Spleen (tissue), 11 donors: ENCODE data around the gene MPZL3. TPM values are rescaled to one million over a fixed set of nuclear protein-coding genes. Genes with fewer than 3 reads are reported as not detected.

Experiments used
- DNase-seq: peaks from one replicate; pipeline ENCODE4 v3.0.0-alpha.2; 2020
- H3K27ac ChIP-seq, 8 donors: fragments of 200-600 bp; sonication (generic) in 7 of 8; 1 replicate in 4 of 8; 2 replicates in 4 of 8; pipeline versions ENCODE4 v1.5.0 to v1.8.0; 2016 to 2021; ENCODE audit warnings: inconsistent platforms in 4 of 8, mild to moderate bottlenecking in 4 of 8, moderate library complexity in 1 of 8
- H3K27me3 ChIP-seq, 7 donors: fragments of 200-600 bp; sonication (generic) in 6 of 7; replicated peaks in 1 of 7; 1 replicate in 4 of 7; 2 replicates in 3 of 7; pipeline versions ENCODE4 v1.5.0 to v1.8.0; 2016 to 2021; ENCODE audit warnings: inconsistent platforms in 3 of 7, mild to moderate bottlenecking in 1 of 7
- H3K36me3 ChIP-seq, 6 donors: fragments of 200-600 bp; sonication (generic) in 5 of 6; 1 replicate in 4 of 6; 2 replicates in 2 of 6; pipeline versions ENCODE4 v1.5.0 to v1.8.0; 2016 to 2021; ENCODE audit warnings: inconsistent platforms in 2 of 6
- H3K4me1 ChIP-seq, 6 donors: fragments of 200-600 bp; sonication (generic) in 5 of 6; 1 replicate in 3 of 6; 2 replicates in 3 of 6; pipeline versions ENCODE4 v1.5.0 to v1.8.0; 2016 to 2021; ENCODE audit warnings: inconsistent platforms in 3 of 6
- H3K4me3 ChIP-seq, 8 donors: fragments of 200-600 bp; sonication (generic) in 7 of 8; 1 replicate in 4 of 8; 2 replicates in 4 of 8; pipeline versions ENCODE4 v1.5.0 to v1.8.0; 2016 to 2021; ENCODE audit warnings: inconsistent platforms in 4 of 8, mild to moderate bottlenecking in 4 of 8, moderate library complexity in 2 of 8
- H3K9me3 ChIP-seq, 8 donors: fragments of 200-600 bp; sonication (generic) in 7 of 8; 1 replicate in 4 of 8; 2 replicates in 4 of 8; pipeline versions ENCODE4 v1.5.0 to v1.8.0; 2016 to 2021; ENCODE audit warnings: inconsistent platforms in 4 of 8
- POLR2A ChIP-seq, 3 donors: fragments of 450-650 bp; IDR thresholded peaks; one replicate each; pipeline ENCODE4 v1.5.1; 2017; ENCODE audit warnings: antibody characterized with exemption in 3 of 3, mild to moderate bottlenecking in 1 of 3
- POLR2AphosphoS5 ChIP-seq, 3 donors: sonication (generic); formaldehyde crosslinking; IDR thresholded peaks; one replicate each; pipeline ENCODE4 v1.5.1; 2017; ENCODE audit warnings: antibody characterized with exemption in 3 of 3
- WGBS, 5 donors: extraction: QIAGEN DNeasy Blood & Tissue Kit in 3 of 5; methylation state at CpG; one replicate each; pipeline versions ENCODE4 v1.1.5 to v1.1.7; 2013 to 2018; 5-methylcytosine and 5-hydroxymethylcytosine counted together
- intact Hi-C: fragments of 100-400 bp; cut with DNase I; formaldehyde crosslinking; loops from one replicate; pipeline ENCODE4 v1.15.0; 2023; ENCODE audit warnings: low total_unique reads
- polyA plus RNA-seq, 3 donors: library from polyadenylated mRNA; stranded (reverse); fragments of 200-250 nt; gene quantifications; one replicate each; pipeline ENCODE4 v1.2.1, GENCODE V29; 2013
- total RNA-seq, 7 donors: library from RNA; depleted of rRNA in 3 of 7; stranded (reverse); fragments of >200 nt in 3 of 7; fragmentation: NEBNext Ultra II Directional in 4 of 7; extraction: Animal tissue kit (Norgen Biotek cat#: 25700) in 4 of 7; gene quantifications; one replicate each; pipeline versions ENCODE4 v1.1.0 to v1.2.1, GENCODE V29; 2016 to 2021
- TF ChIP-seq, protein P1 (sequence below), 11 experiments: fragments of 200-600 bp in 7 of 11; fragments of 450-650 bp in 4 of 11; sonication (generic) in 4 of 11; IDR thresholded peaks in 8 of 11; conservative IDR thresholded peaks in 3 of 11; 1 replicate in 7 of 11; 2 replicates in 4 of 11; pipeline versions ENCODE4 v1.4.0 to v1.8.0; 2016 to 2021; ENCODE audit warnings: antibody characterized with exemption in 11 of 11, inconsistent platforms in 4 of 11, mild to moderate bottlenecking in 1 of 11
- donor health status: healthy with polysubstance abuse.
- donor health status: DM: no; HTN: no; CAD: no; lungs with moderate emphysema.
- donor health status: DM: no; HTN: no; CAD: no.
- donor health status: Bipolar disorder and iron deficiency.
- donor health status: healthy.
- donor health status: DM: no; HTN: no; CAD: no.
- donor health status: DM: yes; HTN: yes; CAD: no.

The MPZL3 gene
- total and polyA plus RNA-seq, 10 donors, result 2.0 to 12.9 (median 6.6) TPM

DNA sequence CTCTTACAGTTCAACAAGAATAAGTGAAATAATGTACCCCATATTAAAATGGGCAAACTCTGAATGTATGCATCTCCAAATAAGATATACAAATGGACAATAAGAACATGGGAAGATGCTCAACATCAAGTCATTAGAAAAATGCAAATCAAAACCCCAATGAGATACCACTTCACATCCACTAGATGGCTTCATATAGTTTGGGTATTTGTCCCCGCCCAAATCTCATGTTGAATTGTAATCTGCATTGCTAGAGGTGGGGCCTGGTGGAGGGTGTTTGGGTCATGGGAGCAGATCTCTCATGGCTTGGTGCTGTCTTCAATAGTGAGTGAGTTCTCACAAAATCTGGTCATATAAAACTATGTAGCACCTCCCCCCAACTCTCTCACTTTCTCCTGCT is 6.2 kb upstream of the MPZL3 start:
- WGBS, 5 donors, result 0 to 90% (median 0%) methylated on average over 1 of the region's 1 CpG
- Histone ChIP-seq H3K36me3 (no peaks in the 10 kb centered on the region), H3K9me3 (peaks cover 0 to 7% (median 0%) of the 10 kb centered on the region in 8 donors), H3K27me3 (peaks cover 0 to 21% (median 0%) of the 10 kb centered on the region in 7 donors), H3K27ac (no peak overlapping the region), H3K4me1 (peaks cover 0 to 13% (median 8%) of the 10 kb centered on the region in 6 donors), H3K4me3 (no peak overlapping the region)
- intact Hi-C loops, result no loop called here
- no peak for DNase-seq
- TF ChIP-seq, protein P1, sequence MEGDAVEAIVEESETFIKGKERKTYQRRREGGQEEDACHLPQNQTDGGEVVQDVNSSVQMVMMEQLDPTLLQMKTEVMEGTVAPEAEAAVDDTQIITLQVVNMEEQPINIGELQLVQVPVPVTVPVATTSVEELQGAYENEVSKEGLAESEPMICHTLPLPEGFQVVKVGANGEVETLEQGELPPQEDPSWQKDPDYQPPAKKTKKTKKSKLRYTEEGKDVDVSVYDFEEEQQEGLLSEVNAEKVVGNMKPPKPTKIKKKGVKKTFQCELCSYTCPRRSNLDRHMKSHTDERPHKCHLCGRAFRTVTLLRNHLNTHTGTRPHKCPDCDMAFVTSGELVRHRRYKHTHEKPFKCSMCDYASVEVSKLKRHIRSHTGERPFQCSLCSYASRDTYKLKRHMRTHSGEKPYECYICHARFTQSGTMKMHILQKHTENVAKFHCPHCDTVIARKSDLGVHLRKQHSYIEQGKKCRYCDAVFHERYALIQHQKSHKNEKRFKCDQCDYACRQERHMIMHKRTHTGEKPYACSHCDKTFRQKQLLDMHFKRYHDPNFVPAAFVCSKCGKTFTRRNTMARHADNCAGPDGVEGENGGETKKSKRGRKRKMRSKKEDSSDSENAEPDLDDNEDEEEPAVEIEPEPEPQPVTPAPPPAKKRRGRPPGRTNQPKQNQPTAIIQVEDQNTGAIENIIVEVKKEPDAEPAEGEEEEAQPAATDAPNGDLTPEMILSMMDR (IDR thresholded peaks at IDR 0.05 in 8 of 11, conservative IDR thresholded peaks at IDR 0.05 in 3 of 11), result peak in 1 of 11 experiments; percentile 12
- no peak for TF ChIP-seq POLR2AphosphoS5 (IDR thresholded peaks at IDR 0.05)
- TF ChIP-seq POLR2A (IDR thresholded peaks at IDR 0.05), result no peak

DNA sequence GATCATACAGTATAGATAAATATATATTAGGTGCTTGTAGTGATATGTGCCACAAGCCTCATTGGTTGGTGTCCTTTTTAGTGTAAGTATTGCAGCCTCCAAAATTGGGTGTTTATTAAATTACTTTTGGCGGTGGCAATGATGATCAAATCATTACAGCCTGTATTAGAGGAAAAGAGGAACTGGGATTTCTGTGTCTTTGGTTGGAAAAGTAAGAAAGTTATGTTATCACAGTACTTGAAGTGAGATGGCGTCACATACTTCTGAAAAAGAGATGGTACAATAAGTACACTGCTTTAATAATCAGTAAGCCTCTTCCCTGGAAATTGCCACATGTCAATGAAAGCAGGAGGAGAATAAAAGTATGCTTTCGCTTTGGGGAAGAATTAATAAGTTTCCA is 523 bp upstream of the MPZL3 start:
- H3K4me3 ChIP-seq, result peak overlapping the region in 7 of 8 donors; percentile 54 to 75 (median 59)
- no peaks in the 10 kb centered on the region for H3K27me3 ChIP-seq
- TF ChIP-seq POLR2AphosphoS5 (IDR thresholded peaks at IDR 0.05) (no peak), POLR2A (IDR thresholded peaks at IDR 0.05) (no peak)
- TF ChIP-seq, protein P1 (IDR thresholded peaks at IDR 0.05 in 8 of 11, conservative IDR thresholded peaks at IDR 0.05 in 3 of 11), result no peak
- no peak for DNase-seq
- peaks cover 0 to 41% (median 14%) of the 10 kb centered on the region in 6 donors for H3K4me1 ChIP-seq
- WGBS, 5 donors, result 58 to 66% (median 61%) methylated on average over 3 of the region's 3 CpGs
- no peaks in the 10 kb centered on the region for H3K36me3 ChIP-seq
- intact Hi-C loops, result no loop called here
- peak overlapping the region in 7 of 8 donors; percentile 79 to 91 (median 90) for H3K27ac ChIP-seq
- no peaks in the 10 kb centered on the region for H3K9me3 ChIP-seq

DNA sequence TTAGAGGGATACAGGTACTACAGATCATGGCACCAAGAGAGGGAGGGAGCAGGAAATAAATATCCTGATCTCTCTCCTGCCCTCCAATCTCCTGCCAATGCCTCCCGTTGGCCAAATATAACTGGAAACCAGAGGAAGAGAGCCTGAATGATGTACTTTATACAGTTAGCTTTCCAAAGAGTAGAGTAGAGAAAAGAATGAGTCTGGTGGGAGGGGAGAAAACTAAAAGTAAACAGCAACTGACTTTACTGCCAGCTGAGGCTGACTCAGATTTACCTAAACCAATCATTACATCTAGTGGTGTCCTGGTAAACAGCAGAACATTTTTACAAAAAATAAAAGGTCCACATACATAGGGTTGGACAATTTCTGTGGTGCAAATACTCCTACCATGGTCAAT is 5.1 kb downstream of the MPZL3 start:
- intact Hi-C loops, result no loop called here

DNA sequence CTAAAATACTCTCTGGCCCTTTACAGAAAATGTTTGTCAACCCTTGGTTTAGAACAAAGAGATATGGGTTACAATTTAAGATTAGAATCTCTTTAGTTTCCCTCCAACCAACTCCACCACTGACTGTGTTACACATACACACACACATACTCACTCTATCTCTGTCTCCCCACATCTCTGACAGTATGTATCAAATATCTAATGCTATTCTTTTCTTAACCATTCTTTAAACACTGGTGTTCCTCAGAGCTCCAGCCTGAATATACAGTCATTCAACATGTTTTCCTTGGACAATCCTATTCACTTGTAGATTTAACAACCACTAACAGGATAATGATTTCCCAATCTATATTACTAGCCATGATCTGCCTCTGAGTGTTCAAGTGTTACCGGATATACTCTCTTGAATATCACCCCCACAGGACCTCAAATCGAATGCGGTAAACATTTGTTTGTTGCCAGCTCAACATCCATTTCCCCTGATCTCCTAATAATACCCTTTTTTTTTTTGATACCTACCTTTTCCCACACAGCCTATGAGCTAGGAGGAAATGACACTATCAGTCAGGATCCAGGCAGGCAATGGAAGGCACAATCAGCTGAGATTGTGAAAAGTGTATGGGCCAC is 6.1 kb downstream of the MPZL3 start:
- WGBS, 5 donors, result 89 to 99% (median 91%) methylated on average over 3 of the region's 3 CpGs
- no peak for DNase-seq
- TF ChIP-seq, protein P1 (IDR thresholded peaks at IDR 0.05 in 8 of 11, conservative IDR thresholded peaks at IDR 0.05 in 3 of 11), result no peak
- no peak for TF ChIP-seq POLR2AphosphoS5 (IDR thresholded peaks at IDR 0.05)
- no peak for TF ChIP-seq POLR2A (IDR thresholded peaks at IDR 0.05)
- H3K9me3 ChIP-seq, result no peaks in the 10 kb centered on the region
- no peaks in the 10 kb centered on the region for H3K36me3 ChIP-seq
- peaks cover 4 to 78% (median 19%) of the 10 kb centered on the region in 6 donors for H3K4me1 ChIP-seq
- H3K27ac ChIP-seq, result peak overlapping the region in 4 of 8 donors; percentile 12 to 45 (median 26)
- no peak overlapping the region for H3K4me3 ChIP-seq
- intact Hi-C loops, result no loop called here
- H3K27me3 ChIP-seq, result no peaks in the 10 kb centered on the region

More for the DNA sequence above, 5.1 kb downstream of the MPZL3 start:
- H3K36me3 ChIP-seq, result no peaks in the 10 kb centered on the region
- peak overlapping the region in 4 of 8 donors; percentile 12 to 60 (median 36) for H3K27ac ChIP-seq
- H3K4me3 ChIP-seq, result no peak overlapping the region
- TF ChIP-seq POLR2A (IDR thresholded peaks at IDR 0.05), result no peak
- TF ChIP-seq POLR2AphosphoS5 (IDR thresholded peaks at IDR 0.05), result no peak
- TF ChIP-seq, protein P1 (IDR thresholded peaks at IDR 0.05 in 8 of 11, conservative IDR thresholded peaks at IDR 0.05 in 3 of 11), result no peak
- no peaks in the 10 kb centered on the region for H3K9me3 ChIP-seq
- H3K4me1 ChIP-seq, result peaks cover 0 to 76% (median 17%) of the 10 kb centered on the region in 6 donors
- no peaks in the 10 kb centered on the region for H3K27me3 ChIP-seq
- no peak for DNase-seq
- WGBS, 5 donors, result 63 to 91% (median 75%) methylated on average over 1 of the region's 1 CpG
